ENCODE measurements around the gene COL6A1. TPM values are rescaled to one million over a fixed set of nuclear protein-coding genes. Genes with fewer than 3 reads are reported as not detected.

Gene COL6A1, protein sequence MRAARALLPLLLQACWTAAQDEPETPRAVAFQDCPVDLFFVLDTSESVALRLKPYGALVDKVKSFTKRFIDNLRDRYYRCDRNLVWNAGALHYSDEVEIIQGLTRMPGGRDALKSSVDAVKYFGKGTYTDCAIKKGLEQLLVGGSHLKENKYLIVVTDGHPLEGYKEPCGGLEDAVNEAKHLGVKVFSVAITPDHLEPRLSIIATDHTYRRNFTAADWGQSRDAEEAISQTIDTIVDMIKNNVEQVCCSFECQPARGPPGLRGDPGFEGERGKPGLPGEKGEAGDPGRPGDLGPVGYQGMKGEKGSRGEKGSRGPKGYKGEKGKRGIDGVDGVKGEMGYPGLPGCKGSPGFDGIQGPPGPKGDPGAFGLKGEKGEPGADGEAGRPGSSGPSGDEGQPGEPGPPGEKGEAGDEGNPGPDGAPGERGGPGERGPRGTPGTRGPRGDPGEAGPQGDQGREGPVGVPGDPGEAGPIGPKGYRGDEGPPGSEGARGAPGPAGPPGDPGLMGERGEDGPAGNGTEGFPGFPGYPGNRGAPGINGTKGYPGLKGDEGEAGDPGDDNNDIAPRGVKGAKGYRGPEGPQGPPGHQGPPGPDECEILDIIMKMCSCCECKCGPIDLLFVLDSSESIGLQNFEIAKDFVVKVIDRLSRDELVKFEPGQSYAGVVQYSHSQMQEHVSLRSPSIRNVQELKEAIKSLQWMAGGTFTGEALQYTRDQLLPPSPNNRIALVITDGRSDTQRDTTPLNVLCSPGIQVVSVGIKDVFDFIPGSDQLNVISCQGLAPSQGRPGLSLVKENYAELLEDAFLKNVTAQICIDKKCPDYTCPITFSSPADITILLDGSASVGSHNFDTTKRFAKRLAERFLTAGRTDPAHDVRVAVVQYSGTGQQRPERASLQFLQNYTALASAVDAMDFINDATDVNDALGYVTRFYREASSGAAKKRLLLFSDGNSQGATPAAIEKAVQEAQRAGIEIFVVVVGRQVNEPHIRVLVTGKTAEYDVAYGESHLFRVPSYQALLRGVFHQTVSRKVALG
- total RNA-seq, result 533 TPM

DNA sequence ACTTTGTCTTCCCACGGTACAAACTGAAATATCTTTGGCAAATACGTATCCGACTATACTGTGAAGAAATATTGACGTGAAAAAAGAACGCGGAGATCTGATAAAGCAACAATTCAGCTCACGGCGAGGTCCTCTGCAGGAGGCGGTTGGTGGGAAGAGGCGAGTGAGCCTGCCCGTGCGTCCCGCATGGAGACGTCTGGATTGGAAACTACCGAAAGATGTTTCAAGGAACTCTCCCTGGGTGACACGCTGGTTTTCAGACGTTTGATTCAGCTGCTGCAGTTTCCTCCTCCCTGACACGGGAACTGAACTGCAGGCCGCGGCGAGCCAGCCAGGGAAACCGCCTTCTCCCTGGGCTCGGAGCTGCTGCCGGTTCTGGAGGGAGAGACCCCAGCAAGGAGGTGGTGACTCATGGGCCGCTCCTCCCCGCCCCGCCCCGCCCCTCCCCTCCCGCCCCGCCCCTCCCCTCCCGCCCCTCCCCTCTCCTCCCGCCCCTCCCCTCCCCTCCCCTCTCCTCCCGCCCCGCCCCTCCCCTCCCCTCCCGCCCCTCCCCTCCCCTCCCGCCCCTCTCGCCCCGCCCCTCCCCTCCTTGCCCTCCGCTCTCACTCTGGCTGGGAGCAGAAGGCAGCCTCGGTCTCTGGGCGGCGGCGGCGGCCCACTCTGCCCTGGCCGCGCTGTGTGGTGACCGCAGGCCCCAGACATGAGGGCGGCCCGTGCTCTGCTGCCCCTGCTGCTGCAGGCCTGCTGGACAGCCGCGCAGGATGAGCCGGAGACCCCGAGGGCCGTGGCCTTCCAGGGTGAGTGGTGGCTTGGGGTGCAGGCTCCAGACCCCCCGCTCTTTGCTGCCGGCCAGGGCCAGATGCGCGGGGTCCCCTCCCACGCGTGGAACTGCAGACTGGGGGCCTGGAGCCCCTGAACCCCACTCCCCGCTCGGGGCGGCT is at the start of gene COL6A1:
COL6A1 (plus strand) TSS at position 620 of the 941 bp plus-strand sequence; CDS start at position 701, 81 bp downstream.
- DNase-seq, result peak; percentile 93

DNA sequence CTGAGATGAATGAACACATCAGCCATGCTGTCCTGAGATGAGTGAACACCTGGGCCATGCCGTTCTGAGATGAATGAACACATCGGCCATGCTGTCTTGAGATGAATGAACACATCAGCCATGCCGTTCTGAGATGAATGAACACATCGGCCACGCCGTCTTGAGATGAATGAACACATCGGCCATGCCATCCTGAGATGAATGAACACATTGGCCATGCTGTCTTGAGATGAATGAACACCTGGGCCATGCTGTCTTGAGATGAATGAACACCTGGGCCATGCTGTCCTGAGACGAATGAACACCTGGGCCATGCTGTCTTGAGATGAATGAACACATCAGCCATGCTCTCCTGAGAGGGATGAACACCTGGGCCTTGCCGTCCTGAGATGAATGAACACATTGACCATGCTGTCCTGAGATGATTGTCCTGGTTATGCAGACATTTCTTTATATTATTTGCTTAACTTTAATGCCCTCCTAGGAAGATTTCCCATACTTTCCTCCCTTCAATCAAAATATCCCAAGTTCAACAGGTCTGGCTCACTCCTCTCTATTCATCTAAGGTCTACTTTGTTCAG is 48.6 kb upstream of the COL6A1 start:
- DNase-seq, result no peak

DNA sequence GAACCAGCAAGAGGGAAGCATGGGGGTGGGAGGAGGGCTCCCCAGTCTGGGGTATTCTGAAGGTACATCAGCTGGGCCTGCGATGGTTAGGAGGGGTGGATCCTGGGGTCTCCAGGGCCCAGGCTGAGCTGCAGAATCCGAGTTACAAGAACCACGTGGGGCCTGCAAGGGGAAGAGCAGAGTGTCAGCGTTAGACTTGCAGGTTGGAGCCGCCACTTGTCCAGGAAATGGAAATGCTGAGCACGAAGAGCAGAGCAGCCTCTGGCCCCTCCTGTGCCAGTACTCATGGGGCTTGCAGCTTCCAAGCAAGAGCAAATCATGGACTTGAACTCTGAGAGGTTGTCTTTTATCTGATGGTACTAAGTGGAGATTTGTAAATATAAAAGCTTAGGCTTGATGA is 47.5 kb upstream of the COL6A1 start:
- no peak for DNase-seq

DNA sequence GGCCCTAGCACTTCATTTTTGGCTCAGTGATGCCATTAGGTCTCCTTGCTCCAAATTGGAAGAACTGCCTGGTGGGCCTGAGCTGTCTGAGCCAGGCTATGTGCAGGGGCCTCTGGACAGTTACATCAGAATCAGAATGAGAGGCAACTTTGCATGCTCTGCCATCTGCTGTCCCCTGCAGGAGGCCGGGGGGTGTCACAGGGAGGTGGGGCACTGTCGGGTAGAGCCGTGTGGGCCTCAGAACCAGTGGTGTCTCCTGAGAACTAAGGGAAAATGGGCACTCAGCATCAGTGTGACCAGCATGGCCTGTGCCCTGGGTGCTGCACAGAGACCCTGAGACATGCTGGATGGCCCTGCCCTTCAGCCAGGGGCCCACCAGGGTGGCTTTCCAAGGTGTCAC is 47.0 kb upstream of the COL6A1 start:
- DNase-seq, result no peak

DNA sequence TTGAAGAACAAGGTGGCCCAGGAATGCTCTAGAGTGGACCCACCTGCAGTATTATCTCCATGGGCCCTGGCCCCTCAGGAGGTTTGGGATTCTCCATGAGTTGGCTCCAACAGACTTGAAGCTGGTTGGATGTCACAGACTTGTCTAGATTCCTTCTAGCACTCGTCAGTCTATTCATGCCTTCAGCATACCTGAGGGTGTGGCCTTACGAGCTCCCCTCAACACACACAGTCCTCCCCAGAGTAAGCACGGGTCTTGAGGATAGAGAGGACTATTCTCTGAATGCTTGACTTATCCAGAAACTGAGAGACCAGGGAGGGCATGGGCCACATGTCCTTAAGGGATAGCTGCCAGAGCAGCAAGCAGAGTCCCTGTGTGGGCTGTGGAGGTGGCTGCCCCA is 45.9 kb upstream of the COL6A1 start:
- no peak for DNase-seq

DNA sequence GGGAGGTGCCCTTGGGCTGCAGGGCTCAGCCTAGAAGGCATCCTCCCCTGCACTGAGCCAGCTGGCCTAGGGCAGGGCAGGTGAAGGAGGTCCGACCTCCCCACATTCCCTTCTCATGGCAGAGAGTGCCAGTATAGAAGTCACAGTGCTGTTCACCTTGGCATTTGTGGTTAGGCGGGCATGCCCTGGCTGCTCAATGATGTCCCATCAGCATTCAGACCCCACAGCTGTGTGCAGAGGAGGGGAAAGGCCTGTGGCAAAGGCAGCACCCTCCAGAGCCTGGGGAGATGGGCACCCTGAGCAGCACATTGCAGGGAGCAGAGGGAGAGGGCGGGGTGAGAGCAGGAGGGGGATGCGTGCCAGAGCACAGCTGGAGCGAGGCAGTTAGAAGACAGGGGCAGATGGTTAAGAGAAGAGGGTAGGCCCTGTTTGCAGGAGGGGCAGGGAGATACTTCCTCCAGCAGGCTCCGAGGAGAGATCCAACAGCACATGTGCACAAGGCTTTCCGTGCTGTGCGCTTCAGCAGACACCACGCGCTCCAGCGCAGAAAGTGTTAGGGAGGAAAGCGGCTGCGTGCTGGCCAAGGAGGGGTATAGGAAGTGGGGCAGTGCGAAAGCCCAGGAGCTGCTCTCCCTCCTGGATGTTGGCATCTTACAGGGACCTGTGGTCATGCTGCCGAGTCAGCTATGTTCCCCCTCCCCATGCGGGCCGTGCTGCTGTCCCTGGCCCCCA is 43.7 kb upstream of the COL6A1 start:
- no peak for DNase-seq

DNA sequence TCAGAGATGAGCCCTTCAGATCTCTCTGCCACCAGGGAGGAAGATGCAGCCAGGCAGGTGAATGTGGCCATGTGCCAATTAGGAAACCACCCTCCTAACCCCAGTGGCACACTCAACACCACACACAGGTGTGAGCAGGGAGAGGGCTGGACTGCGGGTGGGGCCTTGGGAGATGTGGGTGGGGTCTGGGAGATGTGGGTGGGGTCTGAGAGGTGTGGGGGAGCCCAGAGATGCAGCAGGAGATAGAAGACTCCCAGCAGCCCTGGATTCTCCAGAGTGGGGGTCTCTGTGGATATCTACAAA is 43.2 kb upstream of the COL6A1 start:
- DNase-seq, result no peak

DNA sequence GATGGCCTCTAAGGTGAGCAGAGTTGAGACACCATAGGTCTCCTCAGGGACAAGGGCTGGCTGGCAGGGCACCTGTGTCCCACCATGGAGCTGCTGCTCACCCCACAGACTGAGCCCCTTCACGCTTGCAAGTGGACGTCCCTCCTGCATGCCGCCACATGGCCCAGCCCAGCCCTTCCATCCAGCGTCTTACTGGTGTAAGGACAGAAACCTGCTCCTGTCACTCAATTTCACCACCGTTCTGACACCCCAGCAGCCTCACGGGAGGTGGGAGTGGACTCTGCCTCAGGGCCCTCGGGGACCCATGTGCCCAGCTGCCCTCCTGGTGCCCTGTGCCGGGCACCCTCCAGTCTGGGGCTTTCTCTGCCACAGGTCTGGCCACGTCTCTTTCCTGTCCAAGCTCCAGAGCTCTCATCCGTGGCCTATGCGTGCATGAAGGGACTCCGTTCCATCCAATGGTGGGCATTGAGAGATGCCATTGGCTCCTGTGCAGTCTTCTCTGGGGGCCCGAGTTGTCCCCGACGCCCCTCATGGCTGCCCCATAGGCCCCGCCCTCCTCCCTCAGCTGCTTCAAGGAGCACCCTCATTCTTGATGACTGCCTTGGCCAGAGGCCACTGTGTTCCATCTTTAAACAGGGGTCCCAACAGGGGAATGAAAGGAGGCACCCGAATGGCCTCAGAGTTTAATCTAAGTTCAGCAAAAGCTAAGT is 42.6 kb upstream of the COL6A1 start:
- peak; percentile 38 for DNase-seq

DNA sequence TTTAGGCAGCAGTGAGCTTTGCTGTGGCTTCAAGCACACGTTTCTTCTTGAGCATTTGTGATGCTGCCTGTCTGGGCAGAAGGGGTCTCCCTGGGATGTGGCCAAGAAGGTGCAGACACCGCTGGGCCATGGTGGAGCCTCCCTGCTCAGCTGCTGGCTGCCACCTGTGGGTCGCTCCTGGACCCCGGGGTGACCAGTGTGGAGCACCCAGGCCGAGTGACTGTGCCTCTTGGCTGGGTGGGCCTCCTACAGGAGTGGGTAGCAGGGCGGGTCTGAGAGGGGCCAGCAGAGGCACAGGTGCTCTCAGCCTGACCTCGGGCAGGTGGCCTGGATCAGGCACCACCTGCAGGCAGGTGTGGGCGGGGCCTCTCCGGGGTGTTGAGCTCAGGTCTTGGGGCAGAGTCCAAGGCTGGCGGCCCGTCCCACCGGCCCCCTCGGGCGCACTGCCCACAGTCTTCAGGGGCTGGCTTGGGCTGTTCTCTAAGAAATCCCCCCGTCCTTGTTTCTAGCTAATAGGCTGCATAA is 42.0 kb upstream of the COL6A1 start:
- DNase-seq, result no peak

DNA sequence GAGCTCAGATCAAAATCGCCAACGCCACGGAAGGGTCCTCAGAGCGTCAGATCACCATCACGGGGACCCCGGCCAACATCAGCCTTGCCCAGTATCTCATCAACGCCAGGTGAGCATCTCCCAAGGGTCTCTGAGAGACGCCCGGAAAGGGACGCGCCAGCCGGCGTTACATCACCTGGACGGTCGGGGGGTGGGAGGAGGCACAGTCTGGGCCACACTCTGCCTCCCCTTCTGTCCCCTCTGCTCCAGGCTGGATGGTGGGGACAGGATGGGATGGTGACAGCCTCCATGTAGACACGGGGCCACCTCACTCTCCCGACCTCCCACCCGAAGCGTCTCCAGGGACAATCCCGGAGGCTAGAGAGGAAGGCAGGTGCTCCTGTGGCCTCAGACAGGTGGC is 41.5 kb upstream of the COL6A1 start:
- DNase-seq, result no peak

DNA sequence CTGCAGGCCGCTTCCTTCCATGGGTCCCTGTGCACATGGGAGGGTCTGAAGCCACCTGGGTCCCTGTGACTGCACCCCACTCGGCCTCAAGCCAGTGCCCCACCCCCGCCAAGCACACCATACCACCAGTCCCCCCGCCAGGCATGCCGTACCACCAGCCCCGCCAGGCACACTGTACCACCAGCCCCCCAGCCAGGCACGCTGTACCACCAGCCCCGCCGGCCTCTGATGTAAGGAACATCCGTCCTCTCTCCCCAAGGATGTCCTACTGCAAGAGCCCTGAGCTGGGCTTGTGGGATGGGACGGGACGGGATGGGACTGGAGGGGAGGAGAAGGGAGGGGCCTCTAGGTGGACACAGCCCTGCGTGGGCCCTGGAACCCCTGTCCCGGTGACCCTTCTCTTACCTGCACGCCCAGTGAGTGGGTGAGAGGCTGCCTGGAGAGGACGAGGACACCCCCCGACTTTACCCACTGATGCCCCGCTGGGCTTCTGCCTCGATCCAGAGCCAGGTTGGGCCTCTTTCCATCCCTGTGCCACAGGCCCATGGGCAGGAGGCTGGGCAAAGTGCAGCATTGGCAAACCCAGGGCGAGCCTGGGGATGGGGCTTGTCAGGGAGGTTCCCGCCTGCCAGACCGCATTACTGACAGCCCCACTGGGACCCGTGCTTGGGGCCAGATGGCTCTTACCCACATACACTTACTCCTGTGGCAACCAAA is 40.8 kb upstream of the COL6A1 start:
- no peak for DNase-seq

DNA sequence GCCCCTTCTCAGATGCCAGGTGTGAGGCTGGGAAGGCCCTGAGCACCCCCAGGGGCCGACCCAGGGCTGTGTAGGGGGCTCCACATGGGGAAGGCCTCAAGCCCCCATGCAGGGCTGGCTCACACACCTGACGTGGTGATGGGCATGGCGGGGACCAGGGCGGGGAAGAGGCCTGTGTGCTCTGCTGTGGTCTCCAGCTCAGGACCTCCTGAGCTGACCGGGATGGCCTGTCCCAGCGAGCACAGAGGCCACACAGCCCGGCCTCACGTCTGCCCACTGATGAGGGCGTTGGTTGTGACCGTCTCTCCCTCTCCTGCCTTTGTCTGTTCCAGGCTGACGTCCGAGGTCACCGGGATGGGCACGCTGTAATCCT is 40.2 kb upstream of the COL6A1 start:
- no peak for DNase-seq

DNA sequence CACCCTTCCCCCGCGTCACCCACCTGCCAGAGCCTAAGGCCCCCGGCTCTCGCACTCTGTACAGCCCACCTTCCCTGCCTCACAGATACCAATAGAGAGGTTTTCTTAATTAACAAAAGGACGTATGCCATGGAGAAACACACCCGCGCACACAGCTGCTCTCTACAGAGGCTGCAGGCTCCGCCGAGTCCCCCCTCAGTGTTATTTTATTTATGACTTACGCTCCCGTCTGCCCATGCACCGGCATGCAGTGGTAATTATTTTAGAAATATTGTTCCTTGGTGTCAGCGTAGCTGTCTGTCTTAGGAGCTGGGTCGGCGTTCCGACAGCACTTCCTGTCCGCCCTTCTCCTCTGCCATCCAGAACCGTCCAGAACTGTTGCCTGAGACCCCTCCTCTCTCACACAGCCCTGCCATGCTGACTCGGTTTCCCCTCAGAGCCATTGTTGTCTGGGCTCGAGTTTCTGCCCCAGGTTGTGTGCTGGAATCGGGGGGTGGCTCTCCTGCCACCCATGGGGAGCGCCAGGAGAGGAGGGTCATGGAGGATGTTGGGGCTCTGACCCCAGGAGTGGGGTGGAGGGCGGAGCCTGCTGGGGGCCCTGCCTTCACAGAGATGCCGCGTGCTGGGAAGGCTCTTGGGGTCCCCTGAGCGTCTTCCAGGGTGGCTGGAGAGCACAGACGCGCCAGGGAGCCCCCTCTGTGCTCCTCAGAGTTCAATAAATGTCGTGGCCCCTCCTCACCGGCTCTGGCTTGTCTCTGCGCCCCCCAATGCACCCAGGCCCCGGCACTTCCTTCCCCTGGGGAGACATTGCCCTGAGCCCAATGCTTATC is 39.6 kb upstream of the COL6A1 start:
- no peak for DNase-seq

DNA sequence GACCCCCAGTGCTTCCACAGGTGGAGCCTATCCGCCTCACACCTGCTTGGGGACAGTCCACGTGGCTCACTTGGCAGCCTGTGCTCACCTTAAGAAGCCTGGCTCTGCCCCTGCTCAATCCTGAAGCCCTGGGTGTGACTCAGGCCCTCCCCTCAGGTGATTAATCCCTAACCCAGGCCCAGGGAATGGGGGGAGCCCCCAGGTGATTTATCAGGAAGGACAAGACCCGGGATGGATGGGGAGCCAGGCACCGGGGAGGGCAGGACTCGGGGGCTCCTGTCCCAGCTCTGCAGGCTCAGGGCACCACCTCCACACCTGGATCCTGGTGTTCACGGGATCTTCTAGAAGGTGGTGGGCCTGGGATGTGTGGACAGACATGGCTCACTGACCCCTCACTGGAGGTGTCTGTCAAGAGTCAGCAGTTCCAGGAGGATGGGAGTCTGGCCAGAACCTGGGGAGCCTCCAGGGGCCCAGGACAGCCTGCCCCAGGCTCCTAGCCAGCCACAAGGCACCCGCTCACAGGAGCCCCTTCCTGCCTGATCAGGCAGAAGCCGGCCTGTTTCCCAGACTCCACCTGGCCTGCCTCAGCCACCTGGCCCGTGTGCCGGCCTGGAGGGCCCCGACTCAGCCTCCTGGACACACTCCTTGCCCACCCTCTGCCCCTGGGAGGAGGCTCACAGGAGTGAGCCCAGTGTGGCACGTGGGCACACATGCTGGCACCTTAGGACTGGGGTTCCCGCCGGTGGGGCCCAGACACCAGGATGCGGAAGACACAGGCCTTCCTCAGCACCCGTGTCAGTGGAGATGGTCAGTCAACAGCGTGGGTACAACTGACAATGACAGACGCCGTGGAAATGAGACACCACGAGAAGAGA is 38.6 kb upstream of the COL6A1 start:
- no peak for DNase-seq

DNA sequence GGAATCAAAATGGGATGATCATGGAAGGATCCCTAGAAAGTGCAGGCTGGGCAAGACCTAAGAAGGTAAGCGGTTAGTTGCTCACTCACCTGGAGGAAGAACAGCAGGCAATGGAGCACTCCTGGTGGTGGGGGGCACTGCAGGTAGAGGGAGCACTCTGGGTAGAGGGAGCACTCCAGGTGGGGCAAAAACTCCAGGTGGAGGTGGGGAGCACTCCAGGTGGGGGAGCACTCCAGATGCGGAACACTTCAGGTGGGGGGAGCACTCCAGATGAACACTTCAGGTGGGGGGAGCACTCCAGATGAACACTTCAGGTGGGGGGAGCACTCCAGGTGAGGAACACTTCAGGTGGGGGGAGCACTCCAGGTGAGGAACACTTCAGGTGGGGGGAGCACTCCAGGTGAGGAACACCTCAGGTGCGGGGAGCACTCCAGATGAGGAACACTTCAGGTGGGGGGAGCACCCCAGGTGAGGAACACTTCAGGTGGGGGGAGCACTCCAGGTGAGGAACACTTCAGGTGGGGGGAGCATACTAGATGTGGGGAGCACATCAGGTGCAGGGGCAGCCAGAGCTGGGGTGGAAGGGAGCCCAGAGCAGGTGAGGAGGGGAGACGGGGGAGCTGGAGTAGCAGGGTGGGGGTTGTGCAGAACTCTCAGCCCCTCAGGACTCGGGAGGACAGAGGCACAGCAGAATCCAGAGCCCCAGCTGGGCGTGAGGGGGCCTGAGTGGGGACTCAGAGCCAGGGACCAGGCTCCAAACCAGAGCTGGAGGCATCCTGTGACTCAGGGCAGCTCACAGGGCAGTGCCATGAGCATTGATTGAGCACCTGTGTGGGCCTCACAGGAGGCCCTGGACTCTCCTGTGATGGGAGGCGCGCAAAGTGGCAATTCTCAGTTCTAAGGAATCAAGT is 37.7 kb upstream of the COL6A1 start:
- no peak for DNase-seq

DNA sequence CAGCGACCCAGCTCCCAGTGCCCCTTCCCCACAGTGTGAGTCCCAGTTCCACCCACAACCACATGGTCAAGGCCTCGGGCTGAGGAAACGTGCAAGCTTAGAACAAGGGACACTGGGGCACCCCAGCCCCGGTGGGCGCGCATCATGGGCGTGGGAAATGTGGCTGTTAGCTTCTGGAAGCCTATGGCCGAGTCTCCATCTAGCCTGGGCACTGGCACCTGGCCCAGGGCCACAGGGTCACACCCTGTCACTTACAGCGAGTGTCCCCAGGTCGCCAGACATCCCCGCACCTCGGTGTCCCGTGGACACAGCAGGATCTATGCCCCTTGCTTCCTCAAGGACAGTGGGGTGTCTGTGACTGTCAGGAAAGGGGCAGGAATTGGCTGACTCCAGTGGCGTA is 37.0 kb upstream of the COL6A1 start:
- DNase-seq, result no peak
